DND-41 (cell line): ENCODE measurements around the gene SLX1A.
A peak's percentile ranks its signal among the peaks of the same experiment; 100 is the strongest.
"Not testable (repeated sequence)": the region's sequence is repeated elsewhere in the genome, so short reads cannot be mapped to it uniquely, and the experiment has no call there.

Experiments used
- ATAC-seq: fragments of 200-7000 bp; cut with Tn5 transposase; 3 replicates; pipeline ENCODE4 v1.9.1; 2021; ENCODE audit warnings: low read depth; ENCODE audit not compliant: insufficient read depth
- DNase-seq: peaks from one replicate; pipeline ENCODE4 v3.0.0-alpha.2; 2020
- H2AFZ ChIP-seq: 2 replicates; pipeline ENCODE4 v1.6.0; 2012; ENCODE audit warnings: low read depth, low read length
- H3K27ac ChIP-seq: 2 replicates; pipeline ENCODE4 v1.5.1; 2012; ENCODE audit warnings: low read length, inconsistent platforms
- H3K27me3 ChIP-seq: fragments of 200-600 bp; sonication (generic); 2 replicates; pipeline ENCODE4 v1.6.0; 2012; ENCODE audit warnings: low read length, mild to moderate bottlenecking, inconsistent platforms; ENCODE audit not compliant: insufficient read depth, poor library complexity
- H3K36me3 ChIP-seq: 2 replicates; pipeline ENCODE4 v1.5.1; 2012; ENCODE audit warnings: low read length, inconsistent platforms; ENCODE audit not compliant: insufficient read depth
- H3K4me1 ChIP-seq: 2 replicates; pipeline ENCODE4 v1.5.1; 2012; ENCODE audit warnings: mild to moderate bottlenecking, low read length; ENCODE audit not compliant: insufficient read depth
- H3K4me2 ChIP-seq: 2 replicates; pipeline ENCODE4 v1.6.0; 2012; ENCODE audit warnings: mild to moderate bottlenecking, moderate library complexity, low read length, inconsistent platforms; ENCODE audit not compliant: insufficient read depth
- H3K4me3 ChIP-seq, 2 experiments: fragments of 200-600 bp in 1 of 2; shearing (Covaris generic) in 1 of 2; 2 replicates each; pipeline ENCODE4 v1.5.1; 2012 to 2016; ENCODE audit warnings: inconsistent platforms in 2 of 2, low read length in 2 of 2, mild to moderate bottlenecking in 2 of 2, low read depth in 1 of 2, moderate library complexity in 1 of 2
- H3K79me2 ChIP-seq: 2 replicates; pipeline ENCODE4 v1.6.0; 2012; ENCODE audit warnings: low read length, inconsistent platforms; ENCODE audit not compliant: insufficient read depth
- H3K9ac ChIP-seq: 2 replicates; pipeline ENCODE4 v1.6.0; 2012; ENCODE audit warnings: low read depth, mild to moderate bottlenecking, inconsistent platforms, low read length, moderate library complexity
- H3K9me3 ChIP-seq: 2 replicates; pipeline ENCODE4 v1.5.1; 2012; ENCODE audit warnings: low read length, moderate library complexity, mild to moderate bottlenecking, inconsistent platforms; ENCODE audit not compliant: insufficient read depth, severe bottlenecking
- H4K20me1 ChIP-seq: 2 replicates; pipeline ENCODE4 v1.6.0; 2012; ENCODE audit warnings: low read length; ENCODE audit not compliant: insufficient read depth
- EZH2 ChIP-seq: IDR thresholded peaks from 3 replicates; pipeline ENCODE4 v1.6.1; 2012; ENCODE audit warnings: borderline replicate concordance, low read depth, mild to moderate bottlenecking, moderate library complexity, low read length, inconsistent platforms; ENCODE audit not compliant: severe bottlenecking
- TF ChIP-seq, protein P1 (sequence below): IDR thresholded peaks from 2 replicates; pipeline ENCODE4 v1.5.1; 2012; ENCODE audit warnings: borderline replicate concordance, low read length, moderate library complexity, mild to moderate bottlenecking; ENCODE audit not compliant: poor library complexity, severe bottlenecking; ENCODE audit errors: extremely low read depth

SLX1A gene

DNA sequence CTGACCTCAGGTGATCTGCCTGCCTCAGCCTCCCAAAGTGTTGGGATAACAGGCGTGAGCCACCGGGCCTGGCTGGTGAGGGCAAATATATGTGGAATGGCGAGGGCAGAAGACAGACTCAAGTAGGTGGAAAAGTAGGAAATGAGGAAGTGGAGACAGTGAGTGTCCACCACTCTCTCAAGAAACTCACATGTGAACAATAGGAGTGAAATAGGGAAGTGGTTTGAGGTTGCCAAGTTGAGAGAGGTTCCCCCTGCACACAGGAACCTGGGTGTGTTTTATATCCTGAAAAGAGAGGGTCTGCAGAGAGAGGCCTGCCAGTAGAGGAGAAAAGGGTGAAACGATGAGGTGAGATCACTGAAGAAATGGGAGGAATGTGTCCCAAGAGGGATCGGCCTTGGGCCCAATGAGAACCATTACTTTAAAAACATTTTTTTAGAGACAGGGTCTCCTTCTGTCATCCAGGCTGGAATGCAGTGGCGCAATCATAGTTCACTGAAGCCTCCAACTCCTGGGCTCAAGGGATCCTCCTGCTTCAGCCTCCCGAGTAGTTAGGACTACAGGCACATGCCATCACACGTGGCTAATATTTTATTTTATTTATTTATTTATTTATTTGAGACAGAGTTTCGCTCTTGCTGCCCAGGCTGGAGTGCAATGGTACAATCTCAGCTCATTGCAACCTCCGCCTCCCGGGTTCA is 27.3 kb upstream of the SLX1A start:
- TF ChIP-seq, protein P1, sequence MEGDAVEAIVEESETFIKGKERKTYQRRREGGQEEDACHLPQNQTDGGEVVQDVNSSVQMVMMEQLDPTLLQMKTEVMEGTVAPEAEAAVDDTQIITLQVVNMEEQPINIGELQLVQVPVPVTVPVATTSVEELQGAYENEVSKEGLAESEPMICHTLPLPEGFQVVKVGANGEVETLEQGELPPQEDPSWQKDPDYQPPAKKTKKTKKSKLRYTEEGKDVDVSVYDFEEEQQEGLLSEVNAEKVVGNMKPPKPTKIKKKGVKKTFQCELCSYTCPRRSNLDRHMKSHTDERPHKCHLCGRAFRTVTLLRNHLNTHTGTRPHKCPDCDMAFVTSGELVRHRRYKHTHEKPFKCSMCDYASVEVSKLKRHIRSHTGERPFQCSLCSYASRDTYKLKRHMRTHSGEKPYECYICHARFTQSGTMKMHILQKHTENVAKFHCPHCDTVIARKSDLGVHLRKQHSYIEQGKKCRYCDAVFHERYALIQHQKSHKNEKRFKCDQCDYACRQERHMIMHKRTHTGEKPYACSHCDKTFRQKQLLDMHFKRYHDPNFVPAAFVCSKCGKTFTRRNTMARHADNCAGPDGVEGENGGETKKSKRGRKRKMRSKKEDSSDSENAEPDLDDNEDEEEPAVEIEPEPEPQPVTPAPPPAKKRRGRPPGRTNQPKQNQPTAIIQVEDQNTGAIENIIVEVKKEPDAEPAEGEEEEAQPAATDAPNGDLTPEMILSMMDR, result no peak
- no peak for TF ChIP-seq EZH2
- Histone ChIP-seq H3K4me1 (peaks cover 5% of the 10 kb centered on the region; the same call in 1 of the 2 replicates), H2AFZ (no peak overlapping the region), H3K4me3 (no peak overlapping the region), H3K9me3 (no peaks in the 10 kb centered on the region), H3K27me3 (no peaks in the 10 kb centered on the region), H3K36me3 (no peaks in the 10 kb centered on the region), H3K79me2 (no peaks in the 10 kb centered on the region), H3K4me2 (no peak overlapping the region), H3K27ac (no peak overlapping the region; the same call in 1 of the 2 replicates), H3K9ac (no peak overlapping the region), H4K20me1 (no peaks in the 10 kb centered on the region)
- peak; percentile 83 for ATAC-seq
- peak; percentile 23 for DNase-seq

DNA sequence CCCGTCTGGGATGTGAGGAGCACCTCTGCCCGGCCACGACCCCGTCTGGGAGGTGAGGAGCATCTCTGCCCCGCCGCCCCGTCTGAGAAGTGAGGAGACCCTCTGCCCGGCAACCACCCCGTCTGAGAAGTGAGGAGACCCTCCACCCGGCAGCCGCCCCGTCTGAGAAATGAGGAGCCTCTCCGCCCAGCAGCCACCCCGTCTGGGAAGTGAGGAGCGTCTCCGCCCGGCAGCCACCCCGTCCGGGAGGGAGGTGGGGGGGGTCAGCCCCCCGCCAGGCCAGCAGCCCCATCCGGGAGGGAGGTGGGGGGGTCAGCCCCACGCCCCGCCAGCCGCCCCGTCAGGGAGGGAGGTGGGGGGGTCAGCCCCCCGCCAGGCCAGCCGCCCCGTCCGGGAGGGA is 24.9 kb upstream of the SLX1A start:
- H3K4me1 ChIP-seq, ATAC-seq, H3K27ac ChIP-seq: not testable (repeated sequence)

DNA sequence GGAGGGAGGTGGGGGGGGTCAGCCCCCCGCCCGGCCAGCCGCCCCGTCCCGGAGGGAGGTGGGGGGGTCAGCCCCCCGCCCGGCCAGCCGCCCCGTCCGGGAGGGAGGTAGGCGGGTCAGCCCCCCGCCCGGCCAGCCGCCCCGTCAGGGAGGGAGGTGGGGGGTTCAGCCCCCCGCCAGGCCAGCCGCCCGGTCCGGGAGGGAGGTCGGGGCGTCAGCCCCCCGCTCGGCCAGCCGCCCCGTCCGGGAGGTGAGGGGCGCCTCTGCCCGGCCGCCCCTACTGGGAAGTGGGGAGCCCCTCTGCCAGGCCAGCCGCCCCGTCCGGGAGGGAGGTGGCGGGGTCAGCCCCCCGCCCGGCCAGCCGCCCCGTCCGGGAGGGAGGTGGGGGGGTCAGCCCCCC is 24.3 kb upstream of the SLX1A start:
- H3K79me2 ChIP-seq, ATAC-seq, DNase-seq, H4K20me1 ChIP-seq, H3K4me3 ChIP-seq, H3K4me2 ChIP-seq, H3K9me3 ChIP-seq, H3K36me3 ChIP-seq, H3K9ac ChIP-seq, H3K27me3 ChIP-seq, H3K27ac ChIP-seq, H3K4me1 ChIP-seq, H2AFZ ChIP-seq: not testable (repeated sequence)

More for the DNA sequence above, 24.9 kb upstream of the SLX1A start:
- not testable (repeated sequence) for H3K79me2 ChIP-seq, H2AFZ ChIP-seq, DNase-seq, H3K27me3 ChIP-seq, H4K20me1 ChIP-seq, H3K36me3 ChIP-seq, H3K4me2 ChIP-seq, H3K9me3 ChIP-seq, H3K4me3 ChIP-seq, H3K9ac ChIP-seq

DNA sequence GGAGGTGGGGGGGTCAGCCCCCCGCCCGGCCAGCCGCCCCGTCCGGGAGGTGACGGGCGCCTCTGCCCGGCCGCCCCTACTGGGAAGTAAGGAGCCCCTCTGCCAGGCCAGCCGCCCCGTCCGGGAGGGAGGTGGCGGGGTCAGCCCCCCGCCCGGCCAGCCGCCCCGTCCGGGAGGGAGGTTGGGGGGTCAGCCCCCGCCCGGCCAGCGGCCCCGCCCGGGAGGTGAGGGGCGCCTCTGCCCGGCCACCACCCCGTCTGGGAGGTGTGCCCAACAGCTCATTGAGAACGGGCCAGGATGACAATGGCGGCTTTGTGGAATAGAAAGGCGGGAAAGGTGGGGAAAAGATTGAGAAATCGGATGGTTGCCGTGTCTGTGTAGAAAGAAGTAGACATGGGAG is 23.5 kb upstream of the SLX1A start:
- H3K27me3 ChIP-seq, H4K20me1 ChIP-seq, H3K9me3 ChIP-seq, H3K36me3 ChIP-seq, H3K4me2 ChIP-seq, ATAC-seq, H3K27ac ChIP-seq, H3K4me1 ChIP-seq, H3K4me3 ChIP-seq, H3K79me2 ChIP-seq, H2AFZ ChIP-seq, DNase-seq, H3K9ac ChIP-seq: not testable (repeated sequence)

DNA sequence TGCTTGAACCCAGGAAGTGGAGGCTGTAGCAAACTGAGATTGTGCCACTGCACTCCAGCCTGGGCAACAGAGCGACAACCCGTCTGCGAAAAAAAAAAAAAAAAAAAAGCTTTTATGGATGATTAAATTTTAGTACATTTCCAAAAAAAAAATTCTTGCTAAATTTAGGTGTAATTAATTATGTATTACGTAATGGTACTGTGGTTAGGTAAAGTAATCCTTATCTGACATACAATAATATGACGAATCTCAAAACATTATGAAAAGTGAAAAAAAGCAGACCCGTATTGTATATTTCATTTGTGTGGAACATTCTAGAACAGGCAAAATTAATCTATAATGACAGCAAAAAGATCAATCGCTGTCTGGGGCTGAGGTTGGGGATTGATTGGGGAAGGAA is 20.6 kb upstream of the SLX1A start:
- no peak overlapping the region for H2AFZ ChIP-seq
- H3K4me3 ChIP-seq, result no peak overlapping the region
- no peak for ATAC-seq
- no peak for DNase-seq
- no peaks in the 10 kb centered on the region for H4K20me1 ChIP-seq
- H3K79me2 ChIP-seq, result no peaks in the 10 kb centered on the region
- no peak overlapping the region for H3K4me2 ChIP-seq
- no peaks in the 10 kb centered on the region for H3K4me1 ChIP-seq
- no peak overlapping the region for H3K27ac ChIP-seq
- no peaks in the 10 kb centered on the region for H3K9me3 ChIP-seq
- H3K36me3 ChIP-seq, result no peaks in the 10 kb centered on the region
- H3K27me3 ChIP-seq, result no peaks in the 10 kb centered on the region
- TF ChIP-seq, protein P1, result no peak
- TF ChIP-seq EZH2, result no peak
- no peak overlapping the region for H3K9ac ChIP-seq

DNA sequence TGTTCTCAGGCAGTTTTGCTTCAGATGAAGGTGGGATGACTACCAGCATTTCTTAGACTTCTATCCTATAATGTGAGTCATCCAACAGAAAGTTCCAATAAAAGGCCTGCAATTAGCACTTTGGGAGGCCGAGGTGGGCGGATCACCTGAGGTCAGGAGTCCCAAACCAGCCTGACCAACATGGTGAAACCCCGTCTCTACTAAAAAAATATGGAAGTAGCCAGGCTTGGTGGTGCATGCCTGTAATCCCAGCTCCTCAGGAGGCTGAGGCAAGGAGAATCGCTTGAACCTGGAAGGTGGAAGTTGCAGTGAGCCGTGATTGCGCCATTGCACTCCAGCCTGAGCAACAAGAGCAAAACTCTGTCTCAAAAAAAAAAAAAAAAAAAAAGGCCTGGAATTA is 16.8 kb upstream of the SLX1A start:
- not testable (repeated sequence) for H3K9ac ChIP-seq, H3K9me3 ChIP-seq, DNase-seq, H3K4me2 ChIP-seq, H3K27me3 ChIP-seq, H3K4me1 ChIP-seq, H4K20me1 ChIP-seq, ATAC-seq, H3K36me3 ChIP-seq, H3K4me3 ChIP-seq, H2AFZ ChIP-seq, H3K79me2 ChIP-seq, H3K27ac ChIP-seq
